Activated B cell treated with CpG ODN at 0.5 μM for 24 hours (primary cell): ENCODE data around the gene SPHK1. TPM values are rescaled to one million over a fixed set of nuclear protein-coding genes. Genes with fewer than 3 reads are reported as not detected.

Source experiments
- ATAC-seq: fragments of 200-7000 bp; cut with Tn5 transposase; one replicate; pipeline ENCODE4 v1.10.0; 2021; ENCODE audit warnings: low read depth, mild to moderate bottlenecking, moderate library complexity
- CTCF ChIA-PET: fragments of 350-600 bp; sonication (Branson Sonifier 250); formaldehyde crosslinking; loops from one replicate; lab custom pipeline; 2021; ENCODE audit warnings: antibody characterized with exemption; lab: Charles Lee
- POLR2A ChIA-PET: fragments of 350-600 bp; sonication (Branson Sonifier 250); formaldehyde crosslinking; loops from one replicate; lab custom pipeline; 2021; ENCODE audit warnings: antibody characterized with exemption; lab: Charles Lee
- DNase-seq: peaks from one replicate; pipeline ENCODE4 v3.0.0; 2022
- H3K27ac Mint-ChIP-seq: one replicate; pipeline ENCODE4 v1.8.0; 2020; ENCODE audit warnings: mixed read lengths
- H3K27me3 Mint-ChIP-seq: one replicate; pipeline ENCODE4 v1.8.0; 2021; ENCODE audit warnings: mixed read lengths
- H3K36me3 Mint-ChIP-seq: one replicate; pipeline ENCODE4 v1.8.0; 2021; ENCODE audit warnings: low read depth, mixed read lengths
- H3K4me1 Mint-ChIP-seq: one replicate; pipeline ENCODE4 v1.8.0; 2021; ENCODE audit warnings: mixed read lengths
- H3K4me3 Mint-ChIP-seq: one replicate; pipeline ENCODE4 v1.8.0; 2020; ENCODE audit warnings: mild to moderate bottlenecking, mixed read lengths
- H3K9me3 Mint-ChIP-seq: one replicate; pipeline ENCODE4 v1.8.0; 2020; ENCODE audit warnings: mixed read lengths
- intact Hi-C: fragments of 100-400 bp; cut with micrococcal nuclease; formaldehyde crosslinking; loops from one replicate; pipeline ENCODE4 v1.15.1; 2024
- total RNA-seq: library from RNA; stranded (reverse); gene quantifications from 2 replicates; pipeline ENCODE4 v1.2.3, GENCODE V29; 2022
- TF ChIP-seq, protein P1 (sequence below): fragments of 200-600 bp; IDR thresholded peaks from one replicate; pipeline ENCODE4 v1.8.0; 2022; ENCODE audit warnings: antibody characterized with exemption, mild to moderate bottlenecking

SPHK1 gene
- total RNA-seq, 1 donor from 2014 or later, result 1.1 TPM

DNA sequence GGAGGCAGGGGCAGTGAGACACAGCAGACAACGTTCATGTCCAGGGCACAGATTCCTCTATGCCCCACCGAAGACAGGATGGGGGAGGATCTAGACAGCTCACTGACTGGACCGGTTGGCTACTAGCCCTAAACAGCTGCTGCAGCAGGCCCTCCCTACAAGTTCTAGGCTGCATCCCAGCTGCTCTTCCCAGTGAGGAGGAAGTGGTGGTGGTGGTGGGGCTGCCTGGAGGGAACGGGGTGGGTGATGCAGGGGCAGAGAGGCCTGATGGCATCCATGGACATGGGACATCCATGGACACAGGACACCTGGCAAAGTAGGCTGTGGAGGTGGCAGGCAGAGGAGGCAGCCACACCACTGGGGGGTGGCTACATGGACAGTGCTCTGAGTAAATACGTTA, 18.3 kb downstream of the SPHK1 start:
- H3K27me3 Mint-ChIP-seq, result no peaks in the 10 kb centered on the region
- H3K36me3 Mint-ChIP-seq, result peaks cover 79% of the 10 kb centered on the region
- CTCF ChIA-PET, result no interaction called here

DNA sequence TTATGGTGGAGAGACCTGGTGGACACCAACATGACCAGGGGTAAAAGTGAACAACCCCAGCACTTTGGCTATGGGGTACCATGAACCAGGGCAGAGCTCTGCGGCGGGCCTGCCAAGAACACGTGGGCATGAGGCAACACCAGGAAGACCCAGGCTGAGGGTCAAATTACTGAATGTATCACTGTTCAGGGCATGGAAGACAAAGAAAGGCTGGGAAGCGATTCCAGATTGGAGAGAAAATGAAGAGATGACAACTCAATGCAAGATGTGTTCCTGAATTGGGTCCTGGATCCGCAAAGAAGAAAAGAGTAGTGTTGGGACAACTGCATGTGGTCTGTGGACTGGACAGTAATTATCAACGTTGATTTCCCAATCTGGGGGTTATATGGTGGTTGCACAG, 19.8 kb downstream of the SPHK1 start:
- TF ChIP-seq, protein P1, sequence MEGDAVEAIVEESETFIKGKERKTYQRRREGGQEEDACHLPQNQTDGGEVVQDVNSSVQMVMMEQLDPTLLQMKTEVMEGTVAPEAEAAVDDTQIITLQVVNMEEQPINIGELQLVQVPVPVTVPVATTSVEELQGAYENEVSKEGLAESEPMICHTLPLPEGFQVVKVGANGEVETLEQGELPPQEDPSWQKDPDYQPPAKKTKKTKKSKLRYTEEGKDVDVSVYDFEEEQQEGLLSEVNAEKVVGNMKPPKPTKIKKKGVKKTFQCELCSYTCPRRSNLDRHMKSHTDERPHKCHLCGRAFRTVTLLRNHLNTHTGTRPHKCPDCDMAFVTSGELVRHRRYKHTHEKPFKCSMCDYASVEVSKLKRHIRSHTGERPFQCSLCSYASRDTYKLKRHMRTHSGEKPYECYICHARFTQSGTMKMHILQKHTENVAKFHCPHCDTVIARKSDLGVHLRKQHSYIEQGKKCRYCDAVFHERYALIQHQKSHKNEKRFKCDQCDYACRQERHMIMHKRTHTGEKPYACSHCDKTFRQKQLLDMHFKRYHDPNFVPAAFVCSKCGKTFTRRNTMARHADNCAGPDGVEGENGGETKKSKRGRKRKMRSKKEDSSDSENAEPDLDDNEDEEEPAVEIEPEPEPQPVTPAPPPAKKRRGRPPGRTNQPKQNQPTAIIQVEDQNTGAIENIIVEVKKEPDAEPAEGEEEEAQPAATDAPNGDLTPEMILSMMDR, result no peak
- Mint-ChIP-seq H3K4me3 (no peak overlapping the region), H3K27me3 (no peaks in the 10 kb centered on the region), H3K27ac (no peak overlapping the region), H3K9me3 (no peaks in the 10 kb centered on the region), H3K4me1 (peaks cover 47% of the 10 kb centered on the region), H3K36me3 (peaks cover 64% of the 10 kb centered on the region)
- ChIA-PET CTCF (no interaction called here), POLR2A (interaction anchor here (0.6 kb wide), 1 partner anchor 423 kb away, joined by 5 read pairs; no protein-coding TSS in a partner anchor)
- intact Hi-C loops, result no loop called here
- ATAC-seq (no peak), DNase-seq (no peak)

More for the DNA sequence above, 18.3 kb downstream of the SPHK1 start:
- TF ChIP-seq, protein P1, result no peak
- intact Hi-C loops, result no loop called here
- Mint-ChIP-seq H3K4me1 (peaks cover 37% of the 10 kb centered on the region), H3K9me3 (no peaks in the 10 kb centered on the region), H3K4me3 (no peak overlapping the region), H3K27ac (no peak overlapping the region)
- DNase-seq (no peak), ATAC-seq (no peak)
- POLR2A ChIA-PET, result no interaction called here

- intact Hi-C loops, result loop anchor here (5.0 kb wide), 1 partner anchor 283 kb away; no protein-coding TSS in a partner anchor
- ATAC-seq (no peak), DNase-seq (no peak)
- Mint-ChIP-seq H3K36me3 (peaks cover 59% of the 10 kb centered on the region), H3K9me3 (no peaks in the 10 kb centered on the region), H3K27me3 (no peaks in the 10 kb centered on the region), H3K4me3 (no peak overlapping the region), H3K4me1 (peaks cover 47% of the 10 kb centered on the region), H3K27ac (no peak overlapping the region)
- TF ChIP-seq, protein P1, result no peak
- CTCF ChIA-PET, result interaction anchor here (0.8 to 9.7 kb wide), 2 partner anchors 48 to 53 kb away, joined by 3 to 81 read pairs; partner anchors contain the start of gene UBE2O
- POLR2A ChIA-PET, result interaction anchor here (0.5 kb wide), 1 partner anchor 159 kb away, joined by 3 read pairs; no protein-coding TSS in a partner anchor
Measured at GRCh38 chr17:76404976-76405563, 20.7 kb downstream of the SPHK1 start.

GRCh38 chr17:76405607-76405966, 21.2 kb downstream of the SPHK1 start:
- Mint-ChIP-seq H3K9me3 (no peaks in the 10 kb centered on the region), H3K4me3 (no peak overlapping the region), H3K4me1 (peaks cover 47% of the 10 kb centered on the region), H3K36me3 (peaks cover 60% of the 10 kb centered on the region), H3K27me3 (no peaks in the 10 kb centered on the region), H3K27ac (no peak overlapping the region)
- intact Hi-C loops, result loop anchor here (5.0 kb wide), 1 partner anchor 283 kb away; no protein-coding TSS in a partner anchor
- ATAC-seq (peak; percentile 38), DNase-seq (no peak)
- POLR2A ChIA-PET, result interaction anchor here (0.5 kb wide), 1 partner anchor 158 kb away, joined by 3 read pairs; no protein-coding TSS in a partner anchor
- TF ChIP-seq, protein P1, result no peak
- CTCF ChIA-PET, result interaction anchor here (0.8 to 9.7 kb wide), 3 partner anchors 8 to 53 kb away, joined by 3 to 81 read pairs (median 21); partner anchors contain the start of gene UBE2O

GRCh38 chr17:76405967-76406647, 21.7 kb downstream of the SPHK1 start:
- peaks cover 57% of the 10 kb centered on the region for H3K36me3 Mint-ChIP-seq
- POLR2A ChIA-PET, result no interaction called here
- H3K27ac Mint-ChIP-seq, result peak overlapping the region; percentile 63
- peak overlapping the region; percentile 64 for H3K4me3 Mint-ChIP-seq
- no peak for DNase-seq
- TF ChIP-seq, protein P1, result no peak
- intact Hi-C loops, result loop anchor here (5.0 kb wide), 1 partner anchor 284 kb away; no protein-coding TSS in a partner anchor
- peak; percentile 62 for ATAC-seq
- CTCF ChIA-PET, result interaction anchor here (0.8 to 9.7 kb wide), 4 partner anchors 9 to 52 kb away, joined by 3 to 81 read pairs (median 18); partner anchors contain the start of gene UBE2O
- peaks cover 47% of the 10 kb centered on the region for H3K4me1 Mint-ChIP-seq
- H3K27me3 Mint-ChIP-seq, result no peaks in the 10 kb centered on the region
- no peaks in the 10 kb centered on the region for H3K9me3 Mint-ChIP-seq
